SKM-1 (cell line): ENCODE results near the gene GCSAM.

Experiments
- DNase-seq: peaks from one replicate; lab custom pipeline; 2025; ENCODE audit not compliant: unreplicated experiment; lab: John Stamatoyannopoulos, UW

The GCSAM gene, protein sequence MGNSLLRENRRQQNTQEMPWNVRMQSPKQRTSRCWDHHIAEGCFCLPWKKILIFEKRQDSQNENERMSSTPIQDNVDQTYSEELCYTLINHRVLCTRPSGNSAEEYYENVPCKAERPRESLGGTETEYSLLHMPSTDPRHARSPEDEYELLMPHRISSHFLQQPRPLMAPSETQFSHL

DNA sequence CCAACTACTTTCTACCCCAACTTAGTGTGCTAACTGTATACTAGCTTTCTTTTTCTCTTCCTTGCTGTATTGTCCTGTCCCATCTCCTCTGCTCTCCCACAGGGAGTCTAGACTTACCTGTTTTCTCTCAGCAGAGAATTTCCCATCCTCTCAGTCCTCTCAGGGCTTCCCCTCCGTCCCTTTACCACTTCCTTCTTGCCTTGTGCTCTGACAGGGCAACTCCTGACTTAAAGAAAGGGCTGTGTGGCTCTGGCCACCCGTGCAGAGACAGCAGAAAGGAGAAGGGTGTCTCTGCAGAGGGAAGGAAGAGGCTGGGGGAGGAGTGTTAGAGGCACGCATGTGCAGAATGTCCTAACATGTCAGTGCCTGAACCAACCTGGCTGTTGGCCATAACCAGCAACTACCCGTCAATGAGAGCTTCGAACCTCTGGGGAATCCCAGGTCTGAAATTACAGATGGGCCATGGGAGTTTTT lies at the start of gene GCSAM:
TSS of gene GCSAM (minus strand) at position 274 of the 474 bp plus-strand sequence. CDS start at position 146, 128 bp downstream.
- DNase-seq: peak; percentile 76

GRCh38 chr3:112175646-112176045 lies 42.6 kb upstream of the GCSAM start:
- no peak for DNase-seq

GRCh38 chr3:112175037-112175436 lies 42.0 kb upstream of the GCSAM start:
- DNase-seq: no peak

DNA sequence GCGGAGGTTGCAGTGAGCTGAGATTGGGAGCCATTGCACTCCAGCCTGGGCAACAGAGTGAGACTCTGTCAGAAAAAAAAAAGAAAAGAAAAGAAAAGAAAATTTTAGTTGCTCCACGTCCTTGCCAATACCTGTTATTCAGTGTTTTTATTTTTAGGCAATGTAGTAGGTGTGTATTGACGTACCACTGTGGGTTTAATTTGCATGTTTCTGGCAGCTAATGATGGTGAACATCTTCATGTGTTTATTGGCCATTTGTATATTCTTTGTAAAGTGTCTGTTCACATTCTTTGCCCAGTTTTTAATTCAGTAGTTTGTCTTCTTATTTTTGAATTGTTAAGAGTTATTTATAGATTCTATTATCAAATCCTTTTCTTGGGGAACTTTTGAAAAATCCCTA lies 38.1 kb upstream of the GCSAM start:
- DNase-seq: no peak

- no peak for DNase-seq
Measured at GRCh38 chr3:112170046-112170445, 37.0 kb upstream of the GCSAM start.

DNA sequence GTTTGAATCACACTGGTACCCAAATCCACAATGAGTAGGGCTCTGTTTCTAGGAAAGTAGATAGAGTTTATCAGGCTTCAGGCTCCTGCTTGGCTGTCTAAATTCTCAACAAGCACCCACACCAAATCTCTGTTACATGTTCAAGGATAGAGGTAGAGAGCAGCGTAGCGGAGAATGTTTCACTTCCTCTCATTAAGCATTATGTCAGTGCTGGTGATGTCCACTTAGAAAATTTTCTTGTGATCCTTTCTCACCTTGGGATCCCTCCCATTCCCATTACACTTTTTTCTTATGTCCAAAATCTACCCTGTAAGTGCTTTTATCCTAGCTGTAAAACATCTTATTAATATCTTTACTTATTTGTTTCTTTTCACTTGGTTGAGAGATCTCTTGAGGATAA lies 34.7 kb upstream of the GCSAM start:
- DNase-seq: no peak

DNA sequence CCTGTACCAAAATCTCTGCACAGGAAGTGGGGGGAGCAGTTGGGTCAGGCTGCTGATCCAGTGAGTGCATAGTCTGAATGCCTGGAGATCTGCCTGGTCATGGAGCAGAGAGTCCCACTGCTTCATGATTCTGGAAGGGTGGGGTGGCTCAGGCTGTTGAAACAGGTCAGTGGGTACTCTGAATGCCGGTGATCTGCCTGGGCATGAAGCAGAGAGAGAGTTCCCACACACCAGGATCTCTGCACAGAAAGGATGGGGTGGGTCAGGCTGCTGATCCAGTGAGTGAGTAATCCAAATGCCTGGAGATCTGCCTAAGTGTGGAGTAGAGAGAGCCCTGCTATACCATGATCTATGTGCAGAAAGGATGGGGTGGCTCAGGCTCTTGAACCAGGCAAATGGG lies 16.1 kb upstream of the GCSAM start:
- DNase-seq: no peak

DNA sequence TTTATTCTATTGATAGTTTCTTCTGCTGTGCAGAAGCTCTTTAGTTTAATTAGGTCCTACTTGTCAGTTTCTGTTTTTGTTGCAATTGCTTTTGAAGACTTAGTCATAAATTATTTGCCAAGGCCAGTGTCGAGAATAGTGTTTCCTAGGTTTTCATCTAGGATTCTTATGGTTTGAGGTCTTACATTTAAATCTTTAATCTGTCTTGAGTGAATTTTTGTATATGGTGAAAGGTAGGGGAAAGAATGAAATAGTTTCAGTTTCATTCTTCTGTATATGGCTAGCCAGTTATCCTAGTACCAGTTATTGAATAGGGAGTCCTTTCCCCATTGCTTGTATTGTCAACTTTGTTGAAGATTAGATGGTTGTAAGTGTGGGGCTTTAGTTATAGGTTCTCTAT lies 10.6 kb upstream of the GCSAM start:
- no peak for DNase-seq

DNA sequence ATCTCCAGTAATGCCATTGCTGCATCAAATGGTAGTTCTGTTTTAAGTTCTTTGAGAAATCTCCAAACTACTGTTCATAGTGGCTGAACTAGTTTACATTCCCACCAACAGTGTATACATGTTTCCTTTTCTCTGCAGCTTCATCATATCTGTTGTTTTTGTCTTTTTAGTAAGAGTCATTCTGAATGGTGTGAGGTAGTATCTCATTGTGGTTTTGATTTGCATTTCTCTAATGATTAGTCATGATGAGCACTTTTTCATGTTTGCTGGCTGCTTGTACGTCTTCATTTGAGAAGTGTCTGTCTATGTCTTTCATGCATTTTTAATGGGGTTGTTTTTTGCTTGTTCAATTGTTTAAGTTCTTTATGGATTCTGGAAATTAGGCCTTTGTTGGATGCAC lies 10.2 kb upstream of the GCSAM start:
- DNase-seq: no peak

GRCh38 chr3:112141293-112141692 lies 8.2 kb upstream of the GCSAM start:
- no peak for DNase-seq

DNA sequence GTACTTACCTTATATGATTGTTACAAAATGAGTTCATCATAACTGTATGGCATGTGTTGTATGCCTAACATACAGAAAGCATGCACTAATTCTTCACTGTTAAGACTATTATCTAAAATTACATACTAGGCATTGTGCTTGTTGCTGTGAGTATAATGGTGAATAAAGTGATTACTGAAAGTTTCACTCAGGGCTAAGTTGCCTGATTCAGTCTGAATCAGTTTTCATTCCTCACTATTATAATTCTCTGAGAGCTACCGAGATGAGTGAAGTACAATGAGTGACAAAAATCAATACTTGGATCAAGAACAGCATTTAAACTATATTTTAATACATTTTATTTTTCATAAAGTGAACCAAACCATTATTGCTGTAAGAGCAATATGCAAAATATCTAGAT lies 7.5 kb upstream of the GCSAM start:
- DNase-seq: no peak

- DNase-seq: no peak
Measured at GRCh38 chr3:112138219-112138969, 5.3 kb upstream of the GCSAM start.

- no peak for DNase-seq
Measured at GRCh38 chr3:112137781-112138180, 4.7 kb upstream of the GCSAM start.

GRCh38 chr3:112136959-112137693 lies 4.1 kb upstream of the GCSAM start:
- no peak for DNase-seq

DNA sequence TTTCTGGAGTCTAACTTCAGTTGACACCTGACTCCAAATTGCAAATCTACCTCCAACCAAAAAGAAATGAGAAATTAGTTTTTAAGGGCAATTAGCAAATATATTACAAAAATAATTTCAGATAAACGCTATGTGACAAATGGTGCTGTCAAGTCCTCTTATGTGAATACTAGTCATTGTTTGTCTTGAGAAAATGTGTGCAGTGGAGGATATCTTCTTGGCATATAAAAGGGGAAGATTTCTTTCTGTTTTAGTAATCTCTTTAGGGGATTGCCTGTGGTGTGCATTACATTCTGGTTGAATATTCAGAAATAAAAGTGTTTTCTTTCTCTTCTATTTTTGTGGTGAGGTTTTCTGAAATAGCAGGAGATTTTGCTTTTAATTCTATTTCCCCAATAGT lies 3.0 kb upstream of the GCSAM start:
- no peak for DNase-seq

GRCh38 chr3:112134335-112135124 lies 1.5 kb upstream of the GCSAM start:
- no peak for DNase-seq

DNA sequence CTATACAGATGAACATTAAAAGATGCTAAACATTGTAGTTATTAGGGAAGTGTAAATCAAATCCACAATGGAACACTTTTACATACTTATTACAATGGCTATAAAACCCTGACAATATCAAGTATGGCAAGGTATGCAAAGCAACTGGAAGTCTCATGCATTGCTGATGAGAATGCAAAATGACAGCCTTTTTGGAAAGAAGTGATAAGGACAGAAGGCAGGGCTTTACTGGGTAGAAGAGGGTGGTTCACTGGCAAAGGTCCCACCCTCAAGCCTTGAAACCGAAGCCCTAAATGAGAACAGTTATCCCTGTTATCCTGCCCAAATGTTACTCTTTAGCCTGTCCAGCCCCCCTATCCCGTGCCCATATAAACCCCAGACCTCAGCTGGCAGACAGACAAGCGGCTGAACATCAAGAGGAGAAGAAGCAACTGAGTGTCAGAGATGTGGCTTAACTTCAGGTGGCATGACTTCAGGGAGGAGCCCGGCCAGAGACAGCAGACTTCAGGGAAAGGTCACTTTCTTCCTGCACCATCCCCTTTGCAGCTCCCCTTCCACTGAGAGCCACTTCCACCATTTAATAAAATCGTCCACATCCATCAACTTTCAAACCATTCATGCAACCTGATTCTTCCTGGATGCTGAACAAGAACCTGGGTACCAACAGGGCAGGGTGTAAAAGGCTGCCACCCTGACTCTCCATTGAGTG lies 732 bp upstream of the GCSAM start:
- no peak for DNase-seq

GRCh38 chr3:112132554-112132953 lies 494 bp downstream of the GCSAM start:
- DNase-seq: no peak

DNA sequence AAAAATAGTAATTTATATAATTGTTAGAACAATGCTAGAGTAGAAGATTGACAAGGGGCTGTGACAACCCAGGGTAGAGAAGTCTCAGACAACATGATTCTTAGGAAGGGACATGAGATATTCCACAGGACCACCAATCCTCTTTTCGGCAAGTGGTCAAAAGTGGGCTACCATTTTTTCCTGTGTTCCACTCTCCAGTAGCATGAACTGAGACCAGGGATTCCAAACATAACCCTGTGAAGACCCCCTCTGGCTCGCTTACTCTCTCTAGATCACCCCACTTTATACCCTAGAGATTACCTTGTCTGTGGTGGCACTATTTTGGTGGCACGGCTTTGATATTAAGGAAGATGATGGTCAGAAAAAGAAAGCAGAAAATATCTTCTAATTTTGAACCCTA lies 960 bp downstream of the GCSAM start:
- no peak for DNase-seq

DNA sequence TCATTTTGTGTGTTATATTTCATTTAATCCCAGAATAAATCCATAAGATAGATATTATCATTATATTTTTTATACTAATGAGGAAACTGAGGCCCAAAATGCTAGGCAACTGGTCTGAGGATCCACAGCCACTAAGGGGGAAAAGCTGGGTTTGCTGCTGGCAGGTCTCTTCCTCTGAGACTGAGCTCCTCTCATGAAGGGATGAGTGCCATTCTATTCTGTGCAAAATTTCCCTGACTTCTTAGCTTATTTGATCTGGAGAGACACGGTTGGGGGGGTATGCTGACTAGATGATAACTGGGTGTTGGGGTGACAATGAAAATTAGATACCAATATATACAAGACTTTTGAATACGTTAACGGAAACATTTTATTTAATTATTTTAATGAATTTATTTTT lies 1.9 kb downstream of the GCSAM start:
- DNase-seq: no peak

DNA sequence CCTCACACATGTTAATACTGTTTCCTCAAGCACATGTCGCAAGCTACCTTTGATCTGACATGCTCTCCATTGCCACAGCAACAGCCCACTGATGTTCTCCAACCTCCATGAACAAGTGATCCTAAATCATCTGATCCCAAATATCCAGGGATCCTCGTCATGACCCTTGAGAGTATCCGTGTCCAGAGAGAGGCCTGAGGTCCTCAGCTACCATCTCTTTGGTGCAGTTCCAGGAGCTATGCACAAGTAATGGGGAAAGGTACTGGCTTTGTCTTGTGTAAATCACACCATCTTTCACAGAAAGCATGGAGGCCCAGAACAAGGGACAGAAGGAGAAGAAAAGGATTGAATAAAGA lies 2.4 kb downstream of the GCSAM start:
- DNase-seq: no peak
